OCI-LY7 (cell line): ENCODE results near the gene PDE11A. TPM values are rescaled to one million over a fixed set of nuclear protein-coding genes. Genes with fewer than 3 reads are reported as not detected.

Experiments used
- BruUV-seq: library from RNA; stranded (reverse); fragments of 400-500 nt; replicated peaks from 2 replicates; lab custom pipeline; 2021; lab: Mats Ljungman, UMichigan
- CTCF ChIA-PET: fragments of 300-600 bp; sonication (Branson Sonifier 250); formaldehyde crosslinking; loops from one replicate; lab custom pipeline; 2022; ENCODE audit warnings: antibody characterized with exemption; ENCODE audit not compliant: unreplicated experiment; lab: Charles Lee
- POLR2A ChIA-PET: fragments of 300-600 bp; sonication (Branson Sonifier 250); formaldehyde crosslinking; loops from one replicate; lab custom pipeline; 2022; ENCODE audit warnings: antibody characterized with exemption; lab: Charles Lee
- DNase-seq: peaks from one replicate; pipeline ENCODE4 v3.0.0-alpha.2; 2015; ENCODE audit warnings: low spot score
- H2AFZ ChIP-seq: fragments of 200-600 bp; sonication (generic), shearing (Covaris generic); 2 replicates; pipeline ENCODE4 v1.6.1; 2014; ENCODE audit warnings: mild to moderate bottlenecking, antibody characterized with exemption, low read length, moderate library complexity
- H3K27ac ChIP-seq: fragments of 200-600 bp; sonication (generic); 2 replicates; pipeline ENCODE4 v1.5.1; 2014; ENCODE audit warnings: mixed run types, low read depth, mild to moderate bottlenecking, moderate library complexity, low read length, inconsistent platforms; ENCODE audit not compliant: poor library complexity, severe bottlenecking
- H3K36me3 ChIP-seq: fragments of 200-600 bp; sonication (generic); 2 replicates; pipeline ENCODE4 v1.6.1; 2014; ENCODE audit warnings: mild to moderate bottlenecking, antibody characterized with exemption, low read length, moderate library complexity, mixed read lengths; ENCODE audit not compliant: insufficient read depth
- H3K4me1 ChIP-seq: fragments of 200-600 bp; sonication (generic); 2 replicates; pipeline ENCODE4 v1.5.1; 2014; ENCODE audit warnings: mild to moderate bottlenecking, low read length; ENCODE audit not compliant: insufficient read depth, poor library complexity, severe bottlenecking
- H3K4me2 ChIP-seq: fragments of 200-600 bp; sonication (generic); 2 replicates; pipeline ENCODE4 v1.6.1; 2014; ENCODE audit warnings: mild to moderate bottlenecking, low read length
- H3K4me3 ChIP-seq: fragments of 200-600 bp; sonication (generic); 2 replicates; pipeline ENCODE4 v1.5.1; 2014; ENCODE audit warnings: mild to moderate bottlenecking, low read depth, low read length; ENCODE audit not compliant: poor library complexity, severe bottlenecking
- H3K79me2 ChIP-seq: fragments of 200-600 bp; sonication (generic); 2 replicates; pipeline ENCODE4 v1.6.1; 2016; ENCODE audit warnings: low read depth, mild to moderate bottlenecking, low read length, moderate library complexity, mixed read lengths; ENCODE audit not compliant: insufficient read depth
- H3K9me2 ChIP-seq: fragments of 200-600 bp; sonication (generic); 2 replicates; pipeline ENCODE4 v1.6.1; 2016; ENCODE audit warnings: mild to moderate bottlenecking, low read length, mixed read lengths; ENCODE audit not compliant: insufficient read depth
- H3K9me3 ChIP-seq: fragments of 200-600 bp; sonication (generic); 2 replicates; pipeline ENCODE4 v1.6.1; 2014; ENCODE audit warnings: mild to moderate bottlenecking, mixed run types, low read length, mixed read lengths
- H4K20me1 ChIP-seq: fragments of 200-600 bp; sonication (generic); 2 replicates; pipeline ENCODE4 v1.6.1; 2014; ENCODE audit warnings: mild to moderate bottlenecking, antibody characterized with exemption, low read length, moderate library complexity, mixed read lengths; ENCODE audit not compliant: insufficient read depth
- EZH2phosphoT487 ChIP-seq: fragments of 200-600 bp; sonication (generic); IDR thresholded peaks from 2 replicates; pipeline ENCODE4 v1.6.1; 2018; ENCODE audit warnings: low read depth, borderline replicate concordance, mild to moderate bottlenecking, mixed run types, antibody characterized with exemption, low read length, moderate library complexity, mixed read lengths
- intact Hi-C: fragments of 100-400 bp; cut with micrococcal nuclease; formaldehyde crosslinking; loops from one replicate; pipeline ENCODE4 v1.10.0; 2022; ENCODE audit not compliant: unreplicated experiment
- total RNA-seq, 2 experiments: library from RNA; depleted of rRNA in 1 of 2; stranded (reverse); fragments of >200 nt in 1 of 2; shearing (Covaris generic) in 1 of 2; gene quantifications; 2 replicates each; pipeline ENCODE4 v1.2.3, GENCODE V29; 2014 to 2022
- TF ChIP-seq, protein P1 (sequence below): fragments of 200-600 bp; sonication (generic); conservative IDR thresholded peaks from 2 replicates; pipeline ENCODE4 v1.5.1; 2014; ENCODE audit warnings: mild to moderate bottlenecking, antibody characterized with exemption, low read length, moderate library complexity, mixed read lengths

The PDE11A gene
- total RNA-seq, 2 experiments from 2014 or later = 0.03 TPM; not detected in 1

GRCh38 chr2:178009813-178010212 is 62.8 kb downstream of the PDE11A start:
- Histone ChIP-seq H3K36me3 (no peaks in the 10 kb centered on the region), H3K4me3 (no peak overlapping the region), H3K4me1 (no peaks in the 10 kb centered on the region), H3K9me3 (no peaks in the 10 kb centered on the region), H2AFZ (no peak overlapping the region), H3K4me2 (no peak overlapping the region), H3K9me2 (no peaks in the 10 kb centered on the region), H3K79me2 (no peaks in the 10 kb centered on the region), H3K27ac (no peak overlapping the region), H4K20me1 (no peaks in the 10 kb centered on the region)
- no peak for TF ChIP-seq EZH2phosphoT487
- TF ChIP-seq, protein P1, sequence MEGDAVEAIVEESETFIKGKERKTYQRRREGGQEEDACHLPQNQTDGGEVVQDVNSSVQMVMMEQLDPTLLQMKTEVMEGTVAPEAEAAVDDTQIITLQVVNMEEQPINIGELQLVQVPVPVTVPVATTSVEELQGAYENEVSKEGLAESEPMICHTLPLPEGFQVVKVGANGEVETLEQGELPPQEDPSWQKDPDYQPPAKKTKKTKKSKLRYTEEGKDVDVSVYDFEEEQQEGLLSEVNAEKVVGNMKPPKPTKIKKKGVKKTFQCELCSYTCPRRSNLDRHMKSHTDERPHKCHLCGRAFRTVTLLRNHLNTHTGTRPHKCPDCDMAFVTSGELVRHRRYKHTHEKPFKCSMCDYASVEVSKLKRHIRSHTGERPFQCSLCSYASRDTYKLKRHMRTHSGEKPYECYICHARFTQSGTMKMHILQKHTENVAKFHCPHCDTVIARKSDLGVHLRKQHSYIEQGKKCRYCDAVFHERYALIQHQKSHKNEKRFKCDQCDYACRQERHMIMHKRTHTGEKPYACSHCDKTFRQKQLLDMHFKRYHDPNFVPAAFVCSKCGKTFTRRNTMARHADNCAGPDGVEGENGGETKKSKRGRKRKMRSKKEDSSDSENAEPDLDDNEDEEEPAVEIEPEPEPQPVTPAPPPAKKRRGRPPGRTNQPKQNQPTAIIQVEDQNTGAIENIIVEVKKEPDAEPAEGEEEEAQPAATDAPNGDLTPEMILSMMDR = no peak
- BruUV-seq = no TSS peak
- intact Hi-C loops = no loop called here
- no peak for DNase-seq
- CTCF ChIA-PET = no interaction called here
- POLR2A ChIA-PET = no interaction called here

GRCh38 chr2:178008636-178009289 is 63.8 kb downstream of the PDE11A start:
- no peak overlapping the region for H3K4me3 ChIP-seq
- TF ChIP-seq, protein P1 = no peak
- no peak for TF ChIP-seq EZH2phosphoT487
- ChIA-PET CTCF (no interaction called here), POLR2A (no interaction called here)
- no peaks in the 10 kb centered on the region for H3K9me2 ChIP-seq
- H3K79me2 ChIP-seq = no peaks in the 10 kb centered on the region
- intact Hi-C loops = no loop called here
- no peaks in the 10 kb centered on the region for H3K9me3 ChIP-seq
- no peaks in the 10 kb centered on the region for H3K4me1 ChIP-seq
- no TSS peak for BruUV-seq
- no peak overlapping the region for H3K4me2 ChIP-seq
- H4K20me1 ChIP-seq = no peaks in the 10 kb centered on the region
- no peaks in the 10 kb centered on the region for H3K36me3 ChIP-seq
- no peak overlapping the region for H3K27ac ChIP-seq
- DNase-seq = no peak
- no peak overlapping the region for H2AFZ ChIP-seq

GRCh38 chr2:178006710-178007109 is 65.9 kb downstream of the PDE11A start:
- Histone ChIP-seq H3K4me2 (no peak overlapping the region), H3K9me3 (no peaks in the 10 kb centered on the region), H3K36me3 (no peaks in the 10 kb centered on the region), H3K9me2 (no peaks in the 10 kb centered on the region), H3K4me3 (no peak overlapping the region), H4K20me1 (no peaks in the 10 kb centered on the region), H3K79me2 (no peaks in the 10 kb centered on the region), H3K27ac (no peak overlapping the region), H2AFZ (no peak overlapping the region), H3K4me1 (no peaks in the 10 kb centered on the region)
- no TSS peak for BruUV-seq
- POLR2A ChIA-PET = interaction anchor here (0.6 kb wide), 1 partner anchor 162 kb away, joined by 3 read pairs; no protein-coding TSS in a partner anchor
- CTCF ChIA-PET = no interaction called here
- TF ChIP-seq, protein P1 = no peak
- TF ChIP-seq EZH2phosphoT487 = no peak
- intact Hi-C loops = no loop called here
- DNase-seq = no peak
